Stimulated activated CD4-positive, alpha-beta T cell treated with anti-CD3 and anti-CD28 coated beads, Interleukin-4, amount 100 ng/mL, for 24 hours (primary cell): Measurements from ENCODE around the gene PLD2.
"Not testable (repeated sequence)": the region's sequence is repeated elsewhere in the genome, so short reads cannot be mapped to it uniquely, and the experiment has no call there.

Experiments used
- DNase-seq: peaks from one replicate; pipeline ENCODE4 v3.0.0-alpha.2; 2020

The PLD2 gene

GRCh38 chr17:4834681-4835020, 27.7 kb downstream of the PLD2 start:
- no peak for DNase-seq

- no peak for DNase-seq
Measured at GRCh38 chr17:4836221-4836620, 29.3 kb downstream of the PLD2 start.

DNA sequence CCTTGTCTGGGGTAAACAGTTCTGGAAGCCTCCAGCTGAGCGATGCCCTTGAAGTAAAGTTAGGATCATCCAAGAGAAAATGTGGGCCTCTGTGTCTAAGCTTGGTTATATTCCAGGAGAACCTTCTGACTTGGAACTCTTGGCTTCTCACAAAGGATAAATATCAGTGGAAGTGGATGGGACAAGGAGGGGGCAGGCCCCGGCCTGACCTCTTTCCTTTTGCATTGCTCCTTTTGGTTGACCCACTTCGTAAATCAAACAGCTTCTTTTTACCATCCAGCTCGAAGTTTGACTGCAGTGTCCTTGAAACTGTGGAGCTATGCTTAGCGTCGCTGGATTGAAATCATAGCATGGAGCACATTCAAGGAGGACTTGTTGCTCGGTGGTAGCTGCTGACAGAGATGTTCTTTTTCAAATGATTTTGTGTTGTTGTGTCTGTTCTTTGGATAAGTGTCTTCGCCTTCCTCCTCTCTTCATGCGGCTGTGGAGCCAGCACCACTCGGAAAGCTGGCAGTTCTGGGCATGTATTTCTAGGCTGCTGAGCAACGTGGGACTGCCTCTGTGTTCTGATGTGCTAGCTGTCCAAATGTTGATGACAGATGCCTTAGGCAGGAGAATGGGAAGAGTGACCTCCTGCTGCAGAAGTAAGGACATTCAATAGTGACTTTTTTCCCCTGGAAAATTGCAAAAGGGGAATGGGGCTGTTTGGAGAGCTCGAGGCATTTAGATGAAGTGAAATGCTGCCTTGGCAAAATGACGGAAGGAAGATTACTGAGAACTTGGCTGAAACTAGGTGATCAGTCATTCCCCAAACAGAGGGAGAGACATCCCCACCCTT, 30.7 kb downstream of the PLD2 start:
- DNase-seq, result no peak

DNA sequence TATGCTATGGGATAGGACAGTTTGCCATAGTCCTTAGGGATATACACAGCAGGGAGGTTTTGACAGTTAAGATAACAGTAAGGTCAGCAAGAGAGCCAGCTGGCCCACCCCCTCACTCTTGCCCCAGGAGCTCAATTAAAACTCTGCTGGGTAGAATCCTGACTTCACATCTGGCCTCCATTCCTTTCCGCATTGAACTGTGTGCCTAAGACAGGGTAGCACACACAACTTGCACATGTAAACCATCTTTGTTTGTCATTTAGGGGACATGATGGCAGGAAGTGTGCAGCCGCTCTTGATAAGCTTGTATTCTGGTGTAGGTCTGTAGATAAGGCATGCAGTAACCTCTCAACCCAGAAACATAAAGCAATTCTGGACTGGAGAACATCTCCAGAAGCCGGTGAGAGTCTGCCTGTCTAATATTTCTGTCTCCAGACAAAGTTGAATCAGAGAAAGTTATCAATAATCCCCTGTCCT, 31.4 kb downstream of the PLD2 start:
- DNase-seq, result no peak

- no peak for DNase-seq
Measured at GRCh38 chr17:4839221-4839620, 32.3 kb downstream of the PLD2 start.

- DNase-seq, result no peak
Measured at GRCh38 chr17:4839965-4840892, 33.3 kb downstream of the PLD2 start.

DNA sequence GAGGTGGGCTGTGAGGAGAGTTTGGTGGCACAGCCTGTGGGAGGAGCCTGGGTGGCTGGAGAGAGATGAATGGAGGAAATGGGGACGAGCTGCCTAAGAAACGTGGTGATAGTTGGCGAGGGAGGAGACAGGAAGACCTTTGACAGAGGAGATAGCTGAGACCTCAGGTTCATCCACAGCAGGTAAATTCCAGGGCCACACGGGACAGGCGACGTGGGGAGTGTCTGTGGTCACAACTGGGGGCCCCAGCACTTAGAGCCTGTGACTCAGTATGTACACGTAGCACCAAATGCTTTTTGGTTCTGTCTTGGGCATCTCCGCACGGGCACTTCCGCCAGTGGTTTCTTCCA, 33.9 kb downstream of the PLD2 start:
- peak; percentile 13 for DNase-seq

DNA sequence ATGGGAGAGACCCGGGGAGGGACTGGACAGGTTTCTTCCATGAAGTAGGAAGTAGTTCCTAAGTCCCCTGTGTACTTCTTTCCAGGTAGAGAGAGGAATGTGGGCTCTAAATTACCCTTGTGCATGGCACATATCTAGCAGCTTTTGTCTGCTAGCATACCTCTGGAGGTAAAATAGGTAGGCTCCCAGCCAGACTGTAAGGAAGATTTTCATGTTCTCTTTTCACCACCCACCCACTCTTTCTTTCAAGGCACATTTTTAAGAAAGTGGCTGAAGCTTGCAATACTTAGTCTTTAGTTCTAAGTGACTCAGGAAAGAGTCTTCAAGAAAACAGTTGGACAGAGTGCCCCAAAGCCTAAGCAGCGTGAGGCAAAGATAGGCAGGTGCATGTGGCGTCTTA, 35.4 kb downstream of the PLD2 start:
- DNase-seq, result no peak

GRCh38 chr17:4843321-4844000, 36.5 kb downstream of the PLD2 start:
- DNase-seq, result no peak

DNA sequence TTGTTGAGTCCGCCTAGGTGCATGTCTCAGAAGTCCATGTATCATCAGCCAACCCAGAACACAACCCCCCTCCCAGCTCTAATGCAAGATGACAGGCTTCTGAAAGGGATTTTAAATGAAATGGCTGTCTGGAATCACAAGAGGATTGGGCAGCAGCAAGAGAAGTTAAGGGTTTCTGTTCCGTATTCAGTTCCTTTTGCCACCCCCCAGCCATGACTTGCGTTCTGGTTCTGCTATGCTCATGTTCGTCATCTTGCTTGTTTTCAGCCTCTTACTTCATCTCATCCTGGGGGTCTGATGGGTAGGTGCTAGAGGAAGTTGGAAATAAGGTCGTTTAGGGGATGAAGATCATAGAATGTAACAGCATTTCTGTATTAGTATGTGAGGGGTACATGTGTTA, 38.2 kb downstream of the PLD2 start:
- DNase-seq, result no peak

DNA sequence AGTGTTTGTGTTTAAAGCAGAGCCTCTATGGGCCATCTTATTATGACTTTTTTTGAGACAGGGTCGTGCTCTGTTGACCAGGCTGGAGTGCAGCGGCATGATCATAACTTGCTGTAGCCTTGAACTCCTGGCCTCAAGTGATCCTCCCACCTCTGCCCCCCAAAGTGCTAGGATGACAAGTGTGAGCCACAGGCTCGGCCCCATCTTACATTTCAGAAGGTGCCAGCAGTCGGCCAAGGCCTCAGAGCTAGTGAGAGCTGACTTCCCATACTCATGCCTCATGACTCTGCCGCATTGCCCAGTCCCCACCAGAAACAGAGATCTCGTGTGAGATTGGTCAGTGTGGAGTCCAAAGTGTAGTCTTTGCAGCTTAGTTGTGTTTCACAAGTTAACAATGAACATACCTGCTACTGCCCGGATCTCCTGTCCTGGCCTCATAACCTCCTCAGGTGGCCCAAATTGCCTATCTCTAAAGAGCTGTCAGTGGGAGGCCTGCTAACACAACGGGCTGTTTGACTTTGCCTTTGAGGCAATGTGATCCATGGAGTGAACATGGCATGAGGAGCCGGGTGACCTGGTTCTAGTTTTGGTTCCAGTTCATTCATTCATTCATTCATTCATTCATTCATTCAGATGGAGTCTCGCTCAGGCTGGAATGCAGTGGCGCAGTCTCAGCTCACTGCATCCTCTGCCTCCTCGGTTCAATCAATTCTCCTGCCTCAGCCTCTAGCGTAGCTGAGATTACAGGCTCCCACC, 39.9 kb downstream of the PLD2 start:
- no peak for DNase-seq

GRCh38 chr17:4849011-4849536, 42.1 kb downstream of the PLD2 start:
- DNase-seq, result no peak

- no peak for DNase-seq
Measured at GRCh38 chr17:4850246-4850645, 43.3 kb downstream of the PLD2 start.

- DNase-seq, result no peak
Measured at GRCh38 chr17:4851084-4851483, 44.1 kb downstream of the PLD2 start.

DNA sequence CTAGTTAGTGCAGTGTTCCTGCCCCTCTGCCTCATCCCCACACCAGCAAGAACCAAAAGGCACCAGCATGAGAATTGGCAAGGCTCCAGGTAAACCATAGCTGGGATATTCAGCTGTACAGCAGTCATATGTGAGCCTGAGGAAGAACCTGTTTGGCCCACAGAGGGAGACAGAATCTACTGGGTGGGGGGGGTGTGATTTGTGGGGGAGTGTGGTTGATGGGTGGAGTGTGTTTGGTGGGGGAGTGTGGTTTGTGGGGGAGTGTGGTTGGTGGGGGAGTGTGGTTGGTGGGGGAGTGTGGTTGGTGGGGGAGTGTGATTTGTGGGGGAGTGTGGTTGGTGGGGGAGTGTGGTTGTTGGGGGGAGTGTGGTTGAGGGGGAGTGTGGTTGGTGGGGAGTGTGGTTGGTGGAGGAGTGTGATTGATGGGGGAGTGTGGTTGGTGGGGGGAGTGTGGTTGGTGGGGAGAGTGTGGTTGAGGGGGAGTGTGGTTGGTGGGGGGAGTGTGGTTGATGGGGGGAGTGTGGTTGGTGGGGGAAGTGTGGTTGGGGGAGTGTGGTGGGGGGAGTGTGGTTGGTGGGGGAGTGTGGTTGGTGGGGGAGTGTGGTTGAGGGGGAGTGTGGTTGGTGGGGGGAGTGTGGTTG, 45.7 kb downstream of the PLD2 start:
- no peak for DNase-seq

DNA sequence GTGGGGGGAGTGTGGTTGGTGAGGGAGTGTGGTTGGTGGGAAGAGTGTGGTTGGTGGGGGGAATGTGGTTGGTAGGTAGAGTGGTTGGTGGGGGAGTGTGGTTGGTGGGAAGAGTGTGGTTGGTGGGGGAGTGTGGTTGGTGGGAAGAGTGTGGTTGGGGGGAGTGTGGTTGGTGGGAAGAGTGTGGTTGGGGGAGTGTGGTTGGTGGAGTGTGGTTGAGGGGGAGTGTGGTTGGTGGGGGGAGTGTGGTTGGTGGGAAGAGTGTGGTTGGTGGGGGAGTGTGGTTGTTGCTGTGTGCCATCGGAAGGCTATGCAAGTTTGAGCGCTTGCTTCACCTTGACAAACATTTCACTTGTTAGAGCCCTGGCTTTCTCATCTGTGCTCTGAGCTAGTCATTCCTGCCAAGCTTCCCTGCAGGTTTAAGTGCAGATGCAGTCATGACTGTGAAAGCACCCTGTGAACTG, 46.3 kb downstream of the PLD2 start:
- DNase-seq, result no peak

DNA sequence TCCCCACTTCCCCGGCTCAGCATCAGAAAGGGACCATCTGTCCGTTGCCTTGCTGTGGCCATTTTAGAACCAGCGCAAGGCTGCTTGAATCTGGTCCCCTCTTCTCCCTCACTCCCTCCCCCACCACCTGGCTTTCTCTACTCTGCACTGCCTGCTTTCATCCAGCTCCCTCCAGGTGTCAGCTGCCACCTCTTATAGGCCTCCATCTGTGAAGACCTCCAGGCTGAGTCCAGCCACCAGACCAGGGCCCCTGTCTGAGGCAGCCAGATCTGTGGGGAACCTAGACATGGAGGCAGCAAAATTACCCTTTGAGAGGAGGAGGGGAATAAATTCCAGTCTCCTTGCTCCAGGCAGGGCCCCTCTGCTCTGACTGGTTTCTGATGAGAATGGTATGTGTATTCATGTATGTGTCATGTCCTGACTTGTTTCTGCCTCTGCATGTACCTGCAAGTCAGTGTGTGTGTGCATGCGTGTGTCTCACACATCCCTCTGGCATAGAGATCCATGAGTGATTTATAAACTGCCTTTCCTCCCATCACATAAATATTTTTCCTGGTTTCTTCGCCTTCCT, 47.2 kb downstream of the PLD2 start:
- no peak for DNase-seq

DNA sequence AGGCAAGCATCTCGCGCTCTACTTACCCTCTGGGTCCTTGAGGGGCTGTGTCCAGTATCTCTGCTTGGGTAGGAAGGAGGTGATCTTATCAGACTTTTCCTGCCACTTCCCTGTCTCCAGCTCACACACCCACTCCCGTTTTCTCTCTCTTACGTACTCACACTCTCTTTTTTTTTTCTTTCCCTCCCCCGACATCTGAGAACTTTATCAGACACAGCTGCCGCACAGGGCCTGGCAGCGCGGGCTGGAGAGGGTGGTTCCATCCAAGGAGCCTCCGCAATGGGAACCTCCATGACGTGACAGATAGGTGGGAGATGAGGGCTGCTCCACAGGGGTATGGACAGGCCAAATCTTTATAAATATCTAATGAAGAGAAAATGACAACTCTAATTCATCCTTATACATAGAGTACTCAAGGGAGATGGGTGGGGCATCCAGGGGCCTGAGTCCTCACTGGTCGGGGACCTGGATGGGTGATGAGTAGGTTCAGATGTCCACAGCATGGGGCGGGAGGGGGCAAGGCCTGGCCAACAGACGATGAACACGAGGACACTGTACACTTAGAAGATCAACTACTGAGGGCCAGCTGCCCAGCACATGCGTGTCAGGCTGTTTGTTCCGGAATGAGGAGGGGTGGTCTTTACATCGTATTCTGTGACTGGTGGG, 49.5 kb downstream of the PLD2 start:
- no peak for DNase-seq

DNA sequence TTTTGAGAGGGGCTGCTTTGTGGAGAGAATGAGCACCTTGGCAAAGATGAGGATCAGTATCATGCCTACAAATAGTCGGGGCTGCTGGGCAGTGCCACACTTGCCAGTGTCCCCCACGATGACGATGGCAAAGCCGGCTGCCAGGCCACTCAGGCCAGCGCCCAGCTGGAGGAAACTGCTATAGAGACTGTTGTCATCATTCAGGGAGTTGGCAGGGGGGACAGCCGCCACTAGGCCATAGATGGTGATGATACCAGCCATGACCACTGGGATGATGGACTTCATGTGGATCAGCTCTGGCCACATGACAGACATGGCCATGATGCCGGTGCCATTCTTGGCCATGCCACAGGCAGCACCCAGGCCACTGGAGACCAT, 50.0 kb downstream of the PLD2 start:
- no peak for DNase-seq

- not testable (repeated sequence) for DNase-seq
Measured at GRCh38 chr17:4857347-4857746, 50.4 kb downstream of the PLD2 start.
